ENCODE results near the gene LMAN2.
"Not testable (repeated sequence)": the region's sequence is repeated elsewhere in the genome, so short reads cannot be mapped to it uniquely, and the experiment has no call there.

Gene LMAN2

GRCh38 chr5:177346820-177347219 is 4.6 kb downstream of the LMAN2 start:
- DNase-seq = no peak

GRCh38 chr5:177344891-177345290 is 6.6 kb downstream of the LMAN2 start:
- no peak for DNase-seq

GRCh38 chr5:177343777-177344176 is 7.7 kb downstream of the LMAN2 start:
- DNase-seq = no peak

- not testable (repeated sequence) for DNase-seq
These were observed 8.5 kb downstream of the LMAN2 start for GRCh38 chr5:177343000-177343399.

- no peak for DNase-seq
These were observed 12.3 kb downstream of the LMAN2 start for GRCh38 chr5:177339107-177339638.

GRCh38 chr5:177338251-177339106 is 13.0 kb downstream of the LMAN2 start:
- no peak for DNase-seq

- DNase-seq = no peak
These were observed 14.6 kb downstream of the LMAN2 start for GRCh38 chr5:177336603-177337494.

GRCh38 chr5:177336112-177336511 is 15.4 kb downstream of the LMAN2 start:
- DNase-seq = no peak

- DNase-seq = no peak
These were observed 15.8 kb downstream of the LMAN2 start for GRCh38 chr5:177335701-177336065.

- DNase-seq = no peak
These were observed 16.4 kb downstream of the LMAN2 start for GRCh38 chr5:177334781-177335700.

GRCh38 chr5:177334155-177334551 is 17.3 kb downstream of the LMAN2 start:
- no peak for DNase-seq

GRCh38 chr5:177333420-177334154 is 17.9 kb downstream of the LMAN2 start:
- DNase-seq = no peak

- DNase-seq = no peak
These were observed 18.6 kb downstream of the LMAN2 start for GRCh38 chr5:177332896-177333260.

GRCh38 chr5:177332031-177332895 is 19.2 kb downstream of the LMAN2 start:
- DNase-seq = no peak

- no peak for DNase-seq
These were observed 20.3 kb downstream of the LMAN2 start for GRCh38 chr5:177330991-177331842.

- no peak for DNase-seq
These were observed 21.6 kb downstream of the LMAN2 start for GRCh38 chr5:177329883-177330282.

GRCh38 chr5:177328545-177329231 is 22.8 kb downstream of the LMAN2 start:
- DNase-seq = no peak

GRCh38 chr5:177327539-177328522 is 23.6 kb downstream of the LMAN2 start:
- no peak for DNase-seq

All from stimulated activated naive CD4-positive, alpha-beta T cell (primary cell).